CD4-positive, CD25-positive, alpha-beta regulatory T cell (primary cell): ENCODE results near the gene LRRC61. TPM values are rescaled to one million over a fixed set of nuclear protein-coding genes. Genes with fewer than 3 reads are reported as not detected.

Experiments used
- ATAC-seq, 2 donors: fragments of 150-1000 bp; cut with Tn5 transposase; one replicate each; pipeline ENCODE4 v1.10.0; 2021; ENCODE audit warnings: low read depth in 2 of 2, moderate number of reproducible peaks in 2 of 2, moderate library complexity in 1 of 2
- DNase-seq, 3 donors: peaks; one replicate each; pipeline versions ENCODE4 v3.0.0 to v3.0.0-alpha.2; 2012 to 2022; ENCODE audit warnings: mixed read lengths in 1 of 3
- H3K27ac ChIP-seq: one replicate; pipeline ENCODE4 v1.7.0; 2013; ENCODE audit warnings: mild to moderate bottlenecking, low read length; ENCODE audit not compliant: insufficient read depth, poor library complexity, severe bottlenecking
- H3K27me3 ChIP-seq: one replicate; pipeline ENCODE4 v1.7.0; 2013; ENCODE audit warnings: low read length; ENCODE audit not compliant: control insufficient read depth, insufficient read depth
- H3K36me3 ChIP-seq: one replicate; pipeline ENCODE4 v1.7.0; 2013; ENCODE audit warnings: mild to moderate bottlenecking, low read length, moderate library complexity; ENCODE audit not compliant: control insufficient read depth, insufficient read depth
- H3K4me1 ChIP-seq: 2 replicates; pipeline ENCODE4 v1.7.0; 2013; ENCODE audit warnings: mild to moderate bottlenecking, low read length; ENCODE audit not compliant: insufficient read depth, control insufficient read depth, poor library complexity, severe bottlenecking
- H3K4me3 ChIP-seq: one replicate; pipeline ENCODE4 v1.7.0; 2013; ENCODE audit warnings: low read depth, mild to moderate bottlenecking, low read length, moderate library complexity
- H3K9me3 ChIP-seq, 2 experiments: 1 replicate in 1 of 2; 2 replicates in 1 of 2; pipeline ENCODE4 v1.7.0; 2013; ENCODE audit warnings: low read length in 2 of 2, mild to moderate bottlenecking in 1 of 2, moderate library complexity in 1 of 2; ENCODE audit not compliant: control insufficient read depth in 2 of 2
- H3K27ac Mint-ChIP-seq, 3 donors: one replicate each; pipeline ENCODE4 v1.8.0; 2020 to 2022; ENCODE audit warnings: mild to moderate bottlenecking in 3 of 3, mixed read lengths in 3 of 3, moderate library complexity in 2 of 3
- H3K27me3 Mint-ChIP-seq: one replicate; pipeline ENCODE4 v1.8.0; 2022; ENCODE audit warnings: mild to moderate bottlenecking, mixed read lengths
- H3K36me3 Mint-ChIP-seq: one replicate; pipeline ENCODE4 v1.8.0; 2020; ENCODE audit warnings: mixed read lengths
- H3K4me1 Mint-ChIP-seq, 4 donors: one replicate each; pipeline ENCODE4 v1.8.0; 2020 to 2022; ENCODE audit warnings: mixed read lengths in 4 of 4, mild to moderate bottlenecking in 1 of 4
- H3K4me3 Mint-ChIP-seq, 4 donors: one replicate each; pipeline ENCODE4 v1.8.0; 2020 to 2022; ENCODE audit warnings: mild to moderate bottlenecking in 4 of 4, mixed read lengths in 4 of 4, moderate library complexity in 3 of 4
- H3K9me3 Mint-ChIP-seq, 7 donors: one replicate each; pipeline ENCODE4 v1.8.0; 2020 to 2022; ENCODE audit warnings: mixed read lengths in 7 of 7, mild to moderate bottlenecking in 3 of 7, moderate library complexity in 2 of 7
- polyA plus RNA-seq, 4 donors: library from polyadenylated mRNA; unstranded; fragments of 300-500 nt; fragmentation: Illumina TruSeq; gene quantifications; one replicate each; pipeline ENCODE4 v1.2.3, GENCODE V29; 2021
- total RNA-seq: library from RNA; stranded (reverse); gene quantifications from one replicate; pipeline ENCODE4 v1.2.3, GENCODE V29; 2022

The LRRC61 gene
- total and polyA plus RNA-seq, 5 donors from 2014 or later = 10.7 to 33.1 (median 25.5) TPM

GRCh38 chr7:150351587-150352194, 28.5 kb downstream of the LRRC61 start:
- Mint-ChIP-seq H3K4me1 (peaks cover 0 to 7% (median 6%) of the 10 kb centered on the region in 4 donors), H3K27ac (no peak overlapping the region), H3K4me3 (no peak overlapping the region), H3K27me3 (peaks cover 12% of the 10 kb centered on the region), H3K36me3 (no peaks in the 10 kb centered on the region), H3K9me3 (peaks cover 0 to 6% (median 0%) of the 10 kb centered on the region in 7 donors)
- Histone ChIP-seq H3K27ac (no peak overlapping the region), H3K36me3 (no peaks in the 10 kb centered on the region), H3K4me1 (peaks cover 5% of the 10 kb centered on the region), H3K27me3 (no peaks in the 10 kb centered on the region), H3K4me3 (no peak overlapping the region), H3K9me3 (no peaks in the 10 kb centered on the region)
- ATAC-seq (no peak), DNase-seq (no peak)

DNA sequence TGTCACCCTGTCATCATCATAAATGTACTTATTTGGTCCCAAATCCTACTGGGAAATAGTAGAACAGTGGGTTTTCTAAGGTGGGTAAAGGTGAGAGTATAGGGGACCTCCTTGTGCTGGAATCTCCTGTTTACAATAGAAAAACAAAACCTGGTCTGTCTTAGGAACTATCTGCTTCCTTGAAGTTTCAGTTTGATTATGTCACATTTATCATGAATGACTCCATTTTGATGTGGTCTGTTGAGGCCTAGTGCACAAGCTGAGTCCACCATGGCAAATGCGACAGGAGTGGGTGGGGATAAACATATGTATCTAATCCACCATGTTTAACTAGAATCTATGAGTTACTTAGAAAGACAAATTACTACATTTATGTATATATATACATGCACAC, 32.5 kb downstream of the LRRC61 start:
- peak overlapping the region in 1 of 3 donors; percentile 38 for H3K27ac Mint-ChIP-seq
- DNase-seq = no peak
- Histone ChIP-seq H3K4me1 (peaks cover 22% of the 10 kb centered on the region), H3K9me3 (no peaks in the 10 kb centered on the region), H3K4me3 (no peak overlapping the region), H3K27ac (no peak overlapping the region), H3K36me3 (no peaks in the 10 kb centered on the region), H3K27me3 (no peaks in the 10 kb centered on the region)
- peaks cover 10 to 36% (median 17%) of the 10 kb centered on the region in 4 donors for H3K4me1 Mint-ChIP-seq
- ATAC-seq = no peak
- no peaks in the 10 kb centered on the region for H3K36me3 Mint-ChIP-seq
- H3K4me3 Mint-ChIP-seq = peak overlapping the region in 1 of 4 donors; percentile 21
- H3K9me3 Mint-ChIP-seq = peaks cover 0 to 1% (median 0%) of the 10 kb centered on the region in 7 donors
- peaks cover 4% of the 10 kb centered on the region for H3K27me3 Mint-ChIP-seq

DNA sequence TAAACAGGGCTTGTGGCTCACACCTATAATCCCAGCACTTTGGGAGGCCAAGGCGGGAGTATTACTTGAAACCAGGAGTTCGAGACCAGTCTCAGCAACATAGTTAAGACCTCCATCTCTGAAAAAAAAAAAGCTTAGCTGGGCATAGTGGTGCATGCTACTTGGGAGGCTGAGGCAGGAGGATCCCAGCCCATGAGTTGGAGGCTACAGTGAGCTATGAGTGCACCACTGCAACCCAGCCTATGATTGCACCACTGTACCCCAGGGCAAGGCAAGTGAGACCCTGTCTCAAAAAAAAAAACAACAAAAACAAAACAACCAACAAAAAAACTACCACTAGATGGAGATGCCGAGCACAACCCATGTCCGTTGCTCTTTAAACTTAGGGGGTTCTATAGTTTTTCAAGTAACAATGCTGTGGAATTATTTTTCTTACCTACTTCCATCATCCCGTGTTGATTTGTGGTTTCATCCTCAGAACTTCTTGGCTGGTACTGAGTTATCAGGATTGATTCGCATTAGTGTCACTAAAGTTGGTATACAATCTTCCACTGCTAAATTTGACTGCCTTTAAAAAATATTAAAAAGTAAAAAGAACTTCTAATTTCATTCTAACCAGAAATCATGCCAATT, 33.2 kb downstream of the LRRC61 start:
- no peaks in the 10 kb centered on the region for H3K36me3 Mint-ChIP-seq
- no peak overlapping the region for H3K27ac ChIP-seq
- H3K9me3 ChIP-seq = no peaks in the 10 kb centered on the region
- peaks cover 22% of the 10 kb centered on the region for H3K4me1 ChIP-seq
- DNase-seq = peak in 2 of 3 donors; percentile 53 to 70
- peaks cover 10 to 36% (median 17%) of the 10 kb centered on the region in 4 donors for H3K4me1 Mint-ChIP-seq
- no peaks in the 10 kb centered on the region for H3K36me3 ChIP-seq
- peak in 1 of 2 donors; percentile 36 for ATAC-seq
- peaks cover 0 to 1% (median 0%) of the 10 kb centered on the region in 7 donors for H3K9me3 Mint-ChIP-seq
- no peak overlapping the region for H3K4me3 Mint-ChIP-seq
- H3K27ac Mint-ChIP-seq = peak overlapping the region in 2 of 3 donors; percentile 15 to 26
- peaks cover 4% of the 10 kb centered on the region for H3K27me3 Mint-ChIP-seq
- no peaks in the 10 kb centered on the region for H3K27me3 ChIP-seq
- peak overlapping the region; percentile 31 for H3K4me3 ChIP-seq

- peaks cover 4% of the 10 kb centered on the region for H3K27me3 Mint-ChIP-seq
- Histone ChIP-seq H3K27me3 (no peaks in the 10 kb centered on the region), H3K27ac (peak overlapping the region; percentile 60), H3K4me3 (peak overlapping the region; percentile 49), H3K36me3 (no peaks in the 10 kb centered on the region), H3K9me3 (no peaks in the 10 kb centered on the region), H3K4me1 (peaks cover 22% of the 10 kb centered on the region)
- ATAC-seq (peak; percentile 89), DNase-seq (peak; percentile 52 to 83 (median 59))
- H3K4me3 Mint-ChIP-seq = peak overlapping the region in 3 of 4 donors; percentile 11 to 59 (median 52)
- H3K36me3 Mint-ChIP-seq = no peaks in the 10 kb centered on the region
- H3K9me3 Mint-ChIP-seq = peaks cover 0 to 1% (median 0%) of the 10 kb centered on the region in 7 donors
- peaks cover 10 to 36% (median 17%) of the 10 kb centered on the region in 4 donors for H3K4me1 Mint-ChIP-seq
- H3K27ac Mint-ChIP-seq = peak overlapping the region; percentile 87 to 95 (median 88)
These were observed 34.1 kb downstream of the LRRC61 start for GRCh38 chr7:150357270-150357669.

DNA sequence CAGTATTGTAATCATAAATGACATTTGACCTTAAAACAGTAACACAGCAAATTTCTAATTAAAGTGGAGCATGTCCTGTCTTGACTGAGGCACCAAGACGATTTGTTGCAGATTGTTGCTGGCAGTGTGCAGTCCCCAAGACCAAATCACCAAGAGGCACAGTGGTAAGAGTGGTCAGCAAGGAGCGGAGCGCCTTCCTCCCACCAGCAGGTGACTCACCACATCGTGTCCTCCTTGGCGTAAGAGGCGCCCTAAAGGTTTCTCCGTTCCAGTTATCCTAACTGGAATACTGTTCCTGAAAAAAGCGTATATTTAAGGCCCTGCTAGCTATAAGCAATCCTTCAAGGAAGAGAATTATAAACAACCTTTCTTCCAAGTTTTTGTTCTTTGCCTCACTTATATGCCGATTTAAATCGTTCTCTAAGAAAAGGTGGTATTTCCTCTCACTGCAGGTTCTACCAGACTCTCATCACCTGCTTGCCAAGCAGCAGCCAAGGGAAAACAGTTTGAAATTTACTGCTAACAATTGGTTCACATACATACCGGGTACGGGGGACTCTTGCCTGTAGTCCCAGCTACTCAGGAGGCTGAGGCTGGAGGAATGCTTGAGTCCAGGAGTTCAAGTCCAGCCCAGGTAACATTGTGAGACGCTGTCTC, 34.7 kb downstream of the LRRC61 start:
- peak; percentile 14 to 19 for ATAC-seq
- Mint-ChIP-seq H3K27me3 (peaks cover 4% of the 10 kb centered on the region), H3K4me3 (peak overlapping the region in 3 of 4 donors; percentile 11 to 59 (median 52)), H3K27ac (peak overlapping the region; percentile 87 to 95 (median 88)), H3K4me1 (peaks cover 10 to 36% (median 17%) of the 10 kb centered on the region in 4 donors), H3K36me3 (no peaks in the 10 kb centered on the region), H3K9me3 (peaks cover 0 to 1% (median 0%) of the 10 kb centered on the region in 7 donors)
- no peaks in the 10 kb centered on the region for H3K36me3 ChIP-seq
- H3K4me3 ChIP-seq = peak overlapping the region; percentile 49
- peaks cover 22% of the 10 kb centered on the region for H3K4me1 ChIP-seq
- peak overlapping the region; percentile 60 for H3K27ac ChIP-seq
- no peaks in the 10 kb centered on the region for H3K27me3 ChIP-seq
- no peaks in the 10 kb centered on the region for H3K9me3 ChIP-seq
- no peak for DNase-seq

- ATAC-seq (no peak), DNase-seq (no peak)
- peaks cover 10 to 36% (median 17%) of the 10 kb centered on the region in 4 donors for H3K4me1 Mint-ChIP-seq
- H3K27me3 Mint-ChIP-seq = peaks cover 4% of the 10 kb centered on the region
- Histone ChIP-seq H3K27me3 (no peaks in the 10 kb centered on the region), H3K36me3 (no peaks in the 10 kb centered on the region), H3K9me3 (no peaks in the 10 kb centered on the region), H3K27ac (no peak overlapping the region), H3K4me1 (peaks cover 22% of the 10 kb centered on the region), H3K4me3 (no peak overlapping the region)
- H3K36me3 Mint-ChIP-seq = no peaks in the 10 kb centered on the region
- peaks cover 0 to 1% (median 0%) of the 10 kb centered on the region in 7 donors for H3K9me3 Mint-ChIP-seq
- peak overlapping the region in 1 of 4 donors; percentile 30 for H3K4me3 Mint-ChIP-seq
- peak overlapping the region in 1 of 3 donors; percentile 87 for H3K27ac Mint-ChIP-seq
These were observed 35.3 kb downstream of the LRRC61 start for GRCh38 chr7:150358433-150358832.

DNA sequence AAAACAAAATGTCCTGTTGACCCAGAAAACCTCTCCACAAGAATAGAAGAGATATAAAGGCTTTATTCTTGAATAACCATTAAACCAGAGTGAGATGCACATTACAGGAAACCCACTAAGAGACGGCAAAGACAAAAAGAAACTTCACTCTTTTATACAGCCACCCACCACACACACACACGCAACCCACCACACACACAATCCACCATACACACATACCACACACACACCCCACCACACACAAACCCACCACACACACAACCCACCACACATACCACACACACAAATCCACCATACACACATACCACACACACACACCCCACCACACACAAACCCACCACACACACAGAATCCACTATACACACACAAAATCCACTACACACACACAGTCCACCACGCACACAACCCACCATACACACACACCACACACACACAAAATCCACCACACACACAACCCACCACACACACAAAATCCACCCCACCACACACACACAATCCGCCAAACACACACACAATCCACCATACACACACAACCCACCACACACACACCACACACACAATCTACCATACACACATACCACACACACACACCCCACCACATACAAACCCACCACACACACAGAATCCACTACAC, 36.0 kb downstream of the LRRC61 start:
- H3K9me3 Mint-ChIP-seq = peaks cover 0 to 1% (median 0%) of the 10 kb centered on the region in 7 donors
- DNase-seq (no peak), ATAC-seq (no peak)
- peaks cover 4% of the 10 kb centered on the region for H3K27me3 Mint-ChIP-seq
- H3K4me3 Mint-ChIP-seq = peak overlapping the region in 2 of 4 donors; percentile 30 to 46
- H3K27ac Mint-ChIP-seq = peak overlapping the region in 2 of 3 donors; percentile 86 to 87
- Histone ChIP-seq H3K4me3 (no peak overlapping the region), H3K4me1 (peaks cover 22% of the 10 kb centered on the region), H3K27ac (no peak overlapping the region), H3K9me3 (no peaks in the 10 kb centered on the region), H3K36me3 (no peaks in the 10 kb centered on the region), H3K27me3 (no peaks in the 10 kb centered on the region)
- H3K4me1 Mint-ChIP-seq = peaks cover 10 to 40% (median 19%) of the 10 kb centered on the region in 4 donors
- H3K36me3 Mint-ChIP-seq = no peaks in the 10 kb centered on the region
